ENCODE measurements around the gene IFNA17. TPM values are rescaled to one million over a fixed set of nuclear protein-coding genes. Genes with fewer than 3 reads are reported as not detected.
"Not testable (repeated sequence)": the region's sequence is repeated elsewhere in the genome, so short reads cannot be mapped to it uniquely, and the experiment has no call there.

Gene IFNA17
- total RNA-seq, 2 experiments from 2014 or later = not detected

DNA sequence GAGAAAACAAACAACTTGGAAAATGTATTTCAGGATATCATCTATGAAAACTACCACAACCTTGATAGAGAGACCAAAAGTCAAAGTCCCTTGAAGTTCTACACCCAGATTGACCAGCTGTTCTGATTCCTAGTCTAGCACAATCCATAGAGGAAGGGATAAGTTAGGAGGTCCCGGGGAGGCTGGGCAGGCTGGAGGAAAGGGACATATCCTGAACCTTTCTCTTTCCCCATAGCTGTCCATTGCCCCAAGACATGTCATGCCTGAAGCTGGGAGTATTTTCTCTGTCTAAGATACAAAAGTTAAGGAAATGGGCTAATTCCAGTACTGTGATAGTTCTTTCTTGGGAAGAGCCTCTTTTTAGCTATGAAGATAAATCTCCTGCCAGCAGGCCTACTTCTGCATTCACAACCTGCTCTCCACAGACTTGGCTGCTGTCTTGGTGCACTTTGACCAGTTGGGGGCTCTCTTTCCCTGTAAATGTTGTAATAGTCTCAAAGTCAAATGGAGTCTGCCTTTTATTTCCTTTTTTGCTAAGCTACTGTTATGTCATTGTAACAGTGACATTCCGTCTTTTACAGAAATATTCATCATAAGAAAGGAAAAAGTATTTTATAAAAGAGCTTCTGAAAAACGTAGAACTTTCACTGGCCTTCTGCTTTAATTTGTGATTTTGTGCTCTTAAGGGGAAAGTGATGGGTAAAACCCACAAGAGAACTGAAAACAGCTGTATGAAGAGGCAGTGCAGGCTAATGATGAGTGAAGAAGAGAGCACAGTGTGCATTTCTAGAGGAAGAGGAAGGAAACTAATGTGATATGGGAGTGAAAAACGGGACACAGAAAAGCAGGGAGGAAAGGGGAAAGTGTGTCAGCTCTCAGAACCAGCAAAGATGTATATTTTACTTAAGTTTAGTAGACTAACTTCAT, 44.9 kb downstream of the IFNA17 start:
- H3K4me1 Mint-ChIP-seq (ENCODE audit: low read depth); POLR2A ChIA-PET; H3K4me3 Mint-ChIP-seq; H3K27me3 Mint-ChIP-seq; H3K36me3 Mint-ChIP-seq (ENCODE audit: low read depth); H3K9me3 Mint-ChIP-seq; H3K27ac Mint-ChIP-seq; intact Hi-C loops (cut with micrococcal nuclease): not testable (repeated sequence)
- CTCF ChIA-PET = interaction anchor here (0.6 to 3.0 kb wide), 42 partner anchors 9 to 855 kb away, joined by 3 to 38 read pairs (median 4); no protein-coding TSS in a partner anchor
- peak; percentile 48 for DNase-seq
- ATAC-seq = peak; percentile 91
- TF ChIP-seq, protein P1, sequence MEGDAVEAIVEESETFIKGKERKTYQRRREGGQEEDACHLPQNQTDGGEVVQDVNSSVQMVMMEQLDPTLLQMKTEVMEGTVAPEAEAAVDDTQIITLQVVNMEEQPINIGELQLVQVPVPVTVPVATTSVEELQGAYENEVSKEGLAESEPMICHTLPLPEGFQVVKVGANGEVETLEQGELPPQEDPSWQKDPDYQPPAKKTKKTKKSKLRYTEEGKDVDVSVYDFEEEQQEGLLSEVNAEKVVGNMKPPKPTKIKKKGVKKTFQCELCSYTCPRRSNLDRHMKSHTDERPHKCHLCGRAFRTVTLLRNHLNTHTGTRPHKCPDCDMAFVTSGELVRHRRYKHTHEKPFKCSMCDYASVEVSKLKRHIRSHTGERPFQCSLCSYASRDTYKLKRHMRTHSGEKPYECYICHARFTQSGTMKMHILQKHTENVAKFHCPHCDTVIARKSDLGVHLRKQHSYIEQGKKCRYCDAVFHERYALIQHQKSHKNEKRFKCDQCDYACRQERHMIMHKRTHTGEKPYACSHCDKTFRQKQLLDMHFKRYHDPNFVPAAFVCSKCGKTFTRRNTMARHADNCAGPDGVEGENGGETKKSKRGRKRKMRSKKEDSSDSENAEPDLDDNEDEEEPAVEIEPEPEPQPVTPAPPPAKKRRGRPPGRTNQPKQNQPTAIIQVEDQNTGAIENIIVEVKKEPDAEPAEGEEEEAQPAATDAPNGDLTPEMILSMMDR (IDR thresholded peaks at IDR 0.05) = peak; percentile 69

Other genes with a start within 250 kb of the IFNA17 start
- 1 to 10 TPM; 4.0 to 4.1 TPM for gene HACD4, start 196.6 kb downstream of the IFNA17 start, total RNA-seq
- 1 to 10 TPM in 1 of 2 experiments, under 1 TPM in 1; 0.87 to 1.1 TPM for gene IFNB1, start 150.3 kb downstream of the IFNA17 start, total RNA-seq
- not detected for gene IFNW1, start 86.4 kb downstream of the IFNA17 start, total RNA-seq
- gene IFNA21, start 61.6 kb downstream of the IFNA17 start, total RNA-seq = not detected
- gene IFNA4, start 40.6 kb downstream of the IFNA17 start, total RNA-seq = not detected
- gene IFNA7, start 26.0 kb downstream of the IFNA17 start, total RNA-seq = not detected
- not detected for gene IFNA10, start 21.1 kb downstream of the IFNA17 start, total RNA-seq
- gene IFNA16, start 10.9 kb downstream of the IFNA17 start, total RNA-seq = not detected
- gene IFNA14, start 11.8 kb upstream of the IFNA17 start, total RNA-seq = not detected
- not detected for gene IFNA5, start 77.1 kb upstream of the IFNA17 start, total RNA-seq
- gene KLHL9, start 107.2 kb upstream of the IFNA17 start, total RNA-seq = 10 to 100 TPM; 15.6 to 15.8 TPM
- not detected for gene IFNA6, start 122.7 kb upstream of the IFNA17 start, total RNA-seq
- not detected for gene IFNA13, start 139.8 kb upstream of the IFNA17 start, total RNA-seq
- gene IFNA2, start 157.2 kb upstream of the IFNA17 start, total RNA-seq = not detected
- gene IFNA8, start 180.9 kb upstream of the IFNA17 start, total RNA-seq = not detected
- gene IFNA1, start 212.2 kb upstream of the IFNA17 start, total RNA-seq = not detected

Data from activated CD8-positive, alpha-beta T cell treated with anti-CD3 and anti-CD28 coated beads for 36 hours (primary cell).